K562 (cell line): ENCODE measurements around the gene SPAG9. TPM values are rescaled to one million over a fixed set of nuclear protein-coding genes. Genes with fewer than 3 reads are reported as not detected.

ENCODE experiments used
- IRF2 ChIP-seq: sonication (generic); formaldehyde crosslinking; IDR thresholded peaks from 2 replicates; pipeline ENCODE4 v1.8.1; 2022; ENCODE audit warnings: mild to moderate bottlenecking, missing genetic modification reagents
- NFE2L1 ChIP-seq: fragments of 450-650 bp; IDR thresholded peaks from 2 replicates; pipeline ENCODE4 v1.6.1; 2016; ENCODE audit warnings: missing genetic modification characterization, low read depth, mild to moderate bottlenecking, missing compliant biosample characterization, moderate library complexity, borderline replicate concordance
- TSC22D4 ChIP-seq: fragments of 450-650 bp; IDR thresholded peaks from 2 replicates; pipeline ENCODE4 v1.6.1; 2016; ENCODE audit warnings: missing genetic modification characterization, missing biosample characterization, control low read depth
- ZNF583 ChIP-seq: fragments of 250-450 bp; sonication (Bioruptor Pico); IDR thresholded peaks from 2 replicates; pipeline ENCODE4 v1.4.0; 2020
- ZNF592 ChIP-seq: fragments of 450-650 bp; IDR thresholded peaks from 2 replicates; pipeline ENCODE4 v1.6.1; 2017; ENCODE audit warnings: antibody characterized with exemption, mild to moderate bottlenecking
- polyA plus RNA-seq, 8 experiments: library from polyadenylated mRNA; depleted of rRNA in 4 of 8; stranded (reverse) in 5 of 8; unstranded in 3 of 8; fragments of >200 nt; fragmentation: Nextera tagmentation in 2 of 8; fragmentation: Illumina TruSeq in 1 of 8; extraction: Ambion mirVana in 2 of 8; extraction: Trizol in 1 of 8; gene quantifications; 2 replicates each; pipeline versions ENCODE4 v1.2.1 to v1.2.3, GENCODE V29; 2011 to 2014; ENCODE audit warnings: inconsistent platforms in 1 of 8, missing spikeins in 1 of 8
- total RNA-seq, 7 experiments: library from RNA; depleted of rRNA in 6 of 7; stranded (reverse); fragments of >200 nt in 6 of 7; fragmentation: Illumina TruSeq in 2 of 7; extraction: Trizol in 2 of 7; gene quantifications; 2 replicates each; pipeline versions ENCODE4 v1.2.1 to v1.2.3, GENCODE V29; 2011 to 2021; ENCODE audit warnings: low replicate concordance in 1 of 7
- TF ChIP-seq, protein P1 (sequence below): fragments of 200-800 bp; sonication (Bioruptor generic); IDR thresholded peaks from 2 replicates; pipeline ENCODE4 v1.6.1; 2016; ENCODE audit warnings: missing genetic modification characterization, missing compliant biosample characterization
- TF ChIP-seq, protein P2 (sequence below): fragments of 250-450 bp; sonication (Bioruptor Pico); IDR thresholded peaks from 2 replicates; pipeline ENCODE4 v1.9.0; 2021; ENCODE audit warnings: mild to moderate bottlenecking

SPAG9 gene
- total and polyA plus RNA-seq, 9 of the 15 experiments (the other 6 are each of a cell fraction or from before 2014, with no cell fraction given) = 12.2 to 99.2 (median 58.2) TPM

GRCh38 chr17:51078009-51078592 lies 42.6 kb downstream of the SPAG9 start (continued):
- TF ChIP-seq, protein P1, sequence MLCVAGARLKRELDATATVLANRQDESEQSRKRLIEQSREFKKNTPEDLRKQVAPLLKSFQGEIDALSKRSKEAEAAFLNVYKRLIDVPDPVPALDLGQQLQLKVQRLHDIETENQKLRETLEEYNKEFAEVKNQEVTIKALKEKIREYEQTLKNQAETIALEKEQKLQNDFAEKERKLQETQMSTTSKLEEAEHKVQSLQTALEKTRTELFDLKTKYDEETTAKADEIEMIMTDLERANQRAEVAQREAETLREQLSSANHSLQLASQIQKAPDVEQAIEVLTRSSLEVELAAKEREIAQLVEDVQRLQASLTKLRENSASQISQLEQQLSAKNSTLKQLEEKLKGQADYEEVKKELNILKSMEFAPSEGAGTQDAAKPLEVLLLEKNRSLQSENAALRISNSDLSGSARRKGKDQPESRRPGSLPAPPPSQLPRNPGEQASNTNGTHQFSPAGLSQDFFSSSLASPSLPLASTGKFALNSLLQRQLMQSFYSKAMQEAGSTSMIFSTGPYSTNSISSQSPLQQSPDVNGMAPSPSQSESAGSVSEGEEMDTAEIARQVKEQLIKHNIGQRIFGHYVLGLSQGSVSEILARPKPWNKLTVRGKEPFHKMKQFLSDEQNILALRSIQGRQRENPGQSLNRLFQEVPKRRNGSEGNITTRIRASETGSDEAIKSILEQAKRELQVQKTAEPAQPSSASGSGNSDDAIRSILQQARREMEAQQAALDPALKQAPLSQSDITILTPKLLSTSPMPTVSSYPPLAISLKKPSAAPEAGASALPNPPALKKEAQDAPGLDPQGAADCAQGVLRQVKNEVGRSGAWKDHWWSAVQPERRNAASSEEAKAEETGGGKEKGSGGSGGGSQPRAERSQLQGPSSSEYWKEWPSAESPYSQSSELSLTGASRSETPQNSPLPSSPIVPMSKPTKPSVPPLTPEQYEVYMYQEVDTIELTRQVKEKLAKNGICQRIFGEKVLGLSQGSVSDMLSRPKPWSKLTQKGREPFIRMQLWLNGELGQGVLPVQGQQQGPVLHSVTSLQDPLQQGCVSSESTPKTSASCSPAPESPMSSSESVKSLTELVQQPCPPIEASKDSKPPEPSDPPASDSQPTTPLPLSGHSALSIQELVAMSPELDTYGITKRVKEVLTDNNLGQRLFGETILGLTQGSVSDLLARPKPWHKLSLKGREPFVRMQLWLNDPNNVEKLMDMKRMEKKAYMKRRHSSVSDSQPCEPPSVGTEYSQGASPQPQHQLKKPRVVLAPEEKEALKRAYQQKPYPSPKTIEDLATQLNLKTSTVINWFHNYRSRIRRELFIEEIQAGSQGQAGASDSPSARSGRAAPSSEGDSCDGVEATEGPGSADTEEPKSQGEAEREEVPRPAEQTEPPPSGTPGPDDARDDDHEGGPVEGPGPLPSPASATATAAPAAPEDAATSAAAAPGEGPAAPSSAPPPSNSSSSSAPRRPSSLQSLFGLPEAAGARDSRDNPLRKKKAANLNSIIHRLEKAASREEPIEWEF (CRISPR knock-in tag) = no peak
- TF ChIP-seq IRF2 (CRISPR knock-in tag) = no peak
- TF ChIP-seq, protein P2, sequence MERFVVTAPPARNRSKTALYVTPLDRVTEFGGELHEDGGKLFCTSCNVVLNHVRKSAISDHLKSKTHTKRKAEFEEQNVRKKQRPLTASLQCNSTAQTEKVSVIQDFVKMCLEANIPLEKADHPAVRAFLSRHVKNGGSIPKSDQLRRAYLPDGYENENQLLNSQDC (CRISPR knock-in tag) = no peak
- TF ChIP-seq TSC22D4 (tag) = no peak
- TF ChIP-seq ZNF592 = no peak
- TF ChIP-seq ZNF583 (CRISPR knock-in tag) = no peak
- TF ChIP-seq NFE2L1 = no peak
